ENCODE measurements around the gene DLGAP1. TPM values are rescaled to one million over a fixed set of nuclear protein-coding genes. Genes with fewer than 3 reads are reported as not detected.

The DLGAP1 gene
- total RNA-seq, 1 donor from 2014 or later, result 2.0 TPM

DNA sequence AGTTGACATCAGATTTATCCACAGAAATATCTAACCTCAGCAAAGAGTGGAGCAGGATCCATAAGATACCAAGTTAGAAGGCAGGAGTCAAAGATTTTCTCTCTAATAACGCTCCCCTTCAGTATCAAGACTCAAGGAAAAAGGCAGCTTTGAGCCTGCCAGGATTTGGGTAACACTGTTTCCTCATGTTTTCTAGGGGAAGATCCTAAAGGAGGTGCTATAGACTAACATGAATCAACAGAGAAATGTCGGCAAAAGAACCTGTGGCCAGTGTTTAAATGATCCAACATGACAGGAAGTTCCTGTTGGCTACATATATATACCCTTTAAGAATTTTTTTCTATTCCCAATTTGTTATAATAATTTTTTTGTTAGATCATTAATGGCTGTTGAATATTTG is 602.8 kb downstream of the DLGAP1 start:
- Histone ChIP-seq H3K4me1 (no peaks in the 10 kb centered on the region), H3K36me3 (no peaks in the 10 kb centered on the region), H3K27ac (no peak overlapping the region), H3K27me3 (no peaks in the 10 kb centered on the region), H3K4me3 (no peak overlapping the region), H3K9me3 (no peaks in the 10 kb centered on the region)
- intact Hi-C loops (cut with DNase I), result no loop called here
- TF ChIP-seq, protein P1, sequence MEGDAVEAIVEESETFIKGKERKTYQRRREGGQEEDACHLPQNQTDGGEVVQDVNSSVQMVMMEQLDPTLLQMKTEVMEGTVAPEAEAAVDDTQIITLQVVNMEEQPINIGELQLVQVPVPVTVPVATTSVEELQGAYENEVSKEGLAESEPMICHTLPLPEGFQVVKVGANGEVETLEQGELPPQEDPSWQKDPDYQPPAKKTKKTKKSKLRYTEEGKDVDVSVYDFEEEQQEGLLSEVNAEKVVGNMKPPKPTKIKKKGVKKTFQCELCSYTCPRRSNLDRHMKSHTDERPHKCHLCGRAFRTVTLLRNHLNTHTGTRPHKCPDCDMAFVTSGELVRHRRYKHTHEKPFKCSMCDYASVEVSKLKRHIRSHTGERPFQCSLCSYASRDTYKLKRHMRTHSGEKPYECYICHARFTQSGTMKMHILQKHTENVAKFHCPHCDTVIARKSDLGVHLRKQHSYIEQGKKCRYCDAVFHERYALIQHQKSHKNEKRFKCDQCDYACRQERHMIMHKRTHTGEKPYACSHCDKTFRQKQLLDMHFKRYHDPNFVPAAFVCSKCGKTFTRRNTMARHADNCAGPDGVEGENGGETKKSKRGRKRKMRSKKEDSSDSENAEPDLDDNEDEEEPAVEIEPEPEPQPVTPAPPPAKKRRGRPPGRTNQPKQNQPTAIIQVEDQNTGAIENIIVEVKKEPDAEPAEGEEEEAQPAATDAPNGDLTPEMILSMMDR (IDR thresholded peaks at IDR 0.05), result no peak
- DNase-seq (ENCODE audit: low spot score in 2 of 2), result no peak

DNA sequence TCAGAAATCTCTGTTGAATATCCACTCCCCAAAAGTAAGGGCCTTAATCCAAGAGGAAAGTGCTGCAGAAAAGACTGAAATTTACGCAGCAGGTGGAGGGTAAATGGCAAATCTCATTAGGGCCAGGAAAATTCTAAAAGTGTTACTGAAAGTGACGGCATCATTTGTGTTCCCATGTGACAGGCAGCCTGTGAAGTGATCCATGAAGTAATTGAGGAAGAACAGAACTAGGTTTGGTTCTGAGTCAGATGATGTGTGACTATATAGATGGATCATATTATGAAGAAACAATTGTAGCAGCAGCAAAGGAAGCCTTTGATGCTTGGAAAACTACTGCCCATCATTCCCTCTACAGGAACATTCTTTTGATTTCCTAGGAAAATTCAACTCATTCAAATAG is 603.9 kb downstream of the DLGAP1 start:
- DNase-seq (ENCODE audit: low spot score in 2 of 2), result no peak
- Histone ChIP-seq H3K9me3 (no peaks in the 10 kb centered on the region), H3K27ac (no peak overlapping the region), H3K4me1 (no peaks in the 10 kb centered on the region), H3K36me3 (no peaks in the 10 kb centered on the region), H3K27me3 (no peaks in the 10 kb centered on the region), H3K4me3 (no peak overlapping the region)
- intact Hi-C loops (cut with DNase I), result no loop called here
- TF ChIP-seq, protein P1 (IDR thresholded peaks at IDR 0.05), result no peak

DNA sequence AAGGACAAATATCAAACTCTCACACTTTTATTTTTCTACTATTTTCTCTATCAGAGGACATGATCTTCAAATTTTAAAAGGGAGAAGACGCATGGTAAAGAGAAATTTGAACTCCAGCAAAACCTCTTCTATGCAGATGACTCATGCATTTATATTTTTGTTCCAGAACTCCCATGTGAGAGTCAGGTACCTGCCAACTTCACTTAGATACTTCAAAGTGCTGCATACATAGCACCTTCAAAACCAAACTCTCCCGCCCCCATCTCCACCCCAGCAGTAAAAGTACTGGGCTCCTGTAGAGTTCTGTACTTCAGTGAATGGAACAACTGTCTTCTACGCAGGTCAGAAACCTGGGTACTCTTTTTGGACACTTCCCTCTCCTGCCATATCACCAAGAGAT is 606.8 kb downstream of the DLGAP1 start:
- no peak overlapping the region for H3K4me3 ChIP-seq
- intact Hi-C loops (cut with DNase I), result no loop called here
- no peaks in the 10 kb centered on the region for H3K36me3 ChIP-seq
- H3K4me1 ChIP-seq, result no peaks in the 10 kb centered on the region
- no peak overlapping the region for H3K27ac ChIP-seq
- no peaks in the 10 kb centered on the region for H3K9me3 ChIP-seq
- no peak for DNase-seq (ENCODE audit: low spot score in 2 of 2)
- no peaks in the 10 kb centered on the region for H3K27me3 ChIP-seq
- TF ChIP-seq, protein P1 (IDR thresholded peaks at IDR 0.05), result no peak

DNA sequence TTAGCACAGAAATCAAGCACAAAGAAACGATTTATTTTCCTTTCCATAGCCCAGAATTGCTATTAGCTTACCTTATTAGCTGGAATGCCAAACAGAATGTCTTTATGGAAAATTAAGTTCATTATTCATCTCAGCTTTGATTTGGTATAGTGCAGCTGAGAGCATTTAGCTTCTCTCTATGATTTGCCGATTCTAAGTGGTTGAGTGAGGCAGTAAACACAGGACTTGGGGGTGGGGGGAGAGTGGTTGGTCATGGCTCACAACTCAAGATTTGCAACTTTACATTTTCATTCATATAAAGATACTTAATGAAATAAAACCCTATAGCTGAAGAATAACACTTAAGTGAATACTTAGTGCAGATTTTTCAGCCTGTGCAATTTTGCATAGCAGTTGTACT is 609.9 kb downstream of the DLGAP1 start:
- intact Hi-C loops (cut with DNase I), result no loop called here
- Histone ChIP-seq H3K27ac (no peak overlapping the region), H3K27me3 (no peaks in the 10 kb centered on the region), H3K36me3 (no peaks in the 10 kb centered on the region), H3K4me3 (no peak overlapping the region), H3K9me3 (no peaks in the 10 kb centered on the region), H3K4me1 (no peaks in the 10 kb centered on the region)
- no peak for DNase-seq (ENCODE audit: low spot score in 2 of 2)
- TF ChIP-seq, protein P1 (IDR thresholded peaks at IDR 0.05), result no peak

DNA sequence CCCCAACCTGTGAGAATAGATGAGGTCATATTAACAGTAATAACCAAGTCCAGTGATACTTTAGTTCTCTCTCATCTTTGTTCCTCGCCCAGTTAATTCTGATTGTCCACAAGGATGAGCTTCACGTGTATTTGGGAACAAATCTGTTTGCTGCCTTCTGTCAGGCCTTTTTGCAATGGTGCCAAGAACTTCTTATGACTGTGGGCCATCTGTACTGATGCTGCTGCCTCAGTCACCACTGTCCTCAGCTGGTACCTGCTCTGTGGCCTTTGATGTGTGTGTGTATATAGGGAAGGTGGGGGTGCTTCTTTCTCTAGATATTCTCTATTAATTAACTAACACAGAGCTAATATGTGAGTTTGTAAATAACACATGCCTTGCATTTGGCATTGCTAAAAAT is 612.3 kb downstream of the DLGAP1 start:
- TF ChIP-seq, protein P1 (IDR thresholded peaks at IDR 0.05), result no peak
- Histone ChIP-seq H3K27me3 (no peaks in the 10 kb centered on the region), H3K4me3 (no peak overlapping the region), H3K9me3 (no peaks in the 10 kb centered on the region), H3K4me1 (no peaks in the 10 kb centered on the region), H3K36me3 (no peaks in the 10 kb centered on the region), H3K27ac (no peak overlapping the region)
- no peak for DNase-seq (ENCODE audit: low spot score in 2 of 2)
- intact Hi-C loops (cut with DNase I), result no loop called here

DNA sequence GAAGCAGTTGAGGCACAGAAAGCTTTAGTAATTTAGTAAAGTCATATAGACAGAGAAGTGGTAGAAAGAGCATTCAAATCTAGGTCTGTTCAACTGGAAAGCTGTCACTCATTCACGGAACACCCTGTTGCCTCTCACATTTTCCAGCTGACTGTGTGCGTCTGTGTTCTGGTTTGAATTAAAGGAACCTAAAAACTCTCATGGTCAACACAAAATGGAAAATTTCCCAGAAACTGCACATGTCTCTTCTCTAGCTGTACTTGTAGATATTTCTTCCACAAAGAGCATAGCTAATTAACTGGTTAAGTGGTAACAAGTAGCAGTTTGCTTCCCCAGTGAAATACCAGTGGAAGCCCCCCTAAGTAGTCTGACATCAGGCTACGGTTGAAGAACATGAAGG is 614.3 kb downstream of the DLGAP1 start:
- Histone ChIP-seq H3K36me3 (no peaks in the 10 kb centered on the region), H3K4me1 (no peaks in the 10 kb centered on the region), H3K4me3 (no peak overlapping the region), H3K27ac (no peak overlapping the region), H3K9me3 (no peaks in the 10 kb centered on the region), H3K27me3 (no peaks in the 10 kb centered on the region)
- TF ChIP-seq, protein P1 (IDR thresholded peaks at IDR 0.05), result no peak
- intact Hi-C loops (cut with DNase I), result no loop called here
- no peak for DNase-seq (ENCODE audit: low spot score in 2 of 2)

Measured in ascending aorta (tissue), 2 donors.